Measurements from ENCODE around the gene SLC6A18.

The SLC6A18 gene, protein sequence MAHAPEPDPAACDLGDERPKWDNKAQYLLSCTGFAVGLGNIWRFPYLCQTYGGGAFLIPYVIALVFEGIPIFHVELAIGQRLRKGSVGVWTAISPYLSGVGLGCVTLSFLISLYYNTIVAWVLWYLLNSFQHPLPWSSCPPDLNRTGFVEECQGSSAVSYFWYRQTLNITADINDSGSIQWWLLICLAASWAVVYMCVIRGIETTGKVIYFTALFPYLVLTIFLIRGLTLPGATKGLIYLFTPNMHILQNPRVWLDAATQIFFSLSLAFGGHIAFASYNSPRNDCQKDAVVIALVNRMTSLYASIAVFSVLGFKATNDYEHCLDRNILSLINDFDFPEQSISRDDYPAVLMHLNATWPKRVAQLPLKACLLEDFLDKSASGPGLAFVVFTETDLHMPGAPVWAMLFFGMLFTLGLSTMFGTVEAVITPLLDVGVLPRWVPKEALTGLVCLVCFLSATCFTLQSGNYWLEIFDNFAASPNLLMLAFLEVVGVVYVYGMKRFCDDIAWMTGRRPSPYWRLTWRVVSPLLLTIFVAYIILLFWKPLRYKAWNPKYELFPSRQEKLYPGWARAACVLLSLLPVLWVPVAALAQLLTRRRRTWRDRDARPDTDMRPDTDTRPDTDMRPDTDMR

DNA sequence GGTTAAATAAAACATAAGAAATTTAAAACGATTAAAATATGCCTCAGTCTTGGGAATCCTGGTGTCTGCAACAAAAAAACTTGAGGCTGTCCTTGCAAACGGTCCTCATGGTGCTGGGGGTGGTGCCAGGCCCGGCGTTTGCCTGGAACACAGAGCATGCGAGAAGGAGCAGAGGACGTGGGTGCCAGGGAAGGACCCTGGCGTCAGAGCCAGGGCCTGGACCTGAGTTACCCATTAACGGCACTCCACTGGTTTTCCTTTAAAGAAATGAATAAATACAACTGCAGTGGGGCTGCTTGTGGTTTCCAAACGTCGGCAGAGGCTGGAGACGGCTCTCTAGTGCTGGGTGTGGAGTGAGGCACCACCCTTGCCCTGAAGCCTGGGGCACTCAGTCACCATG is at the start of gene SLC6A18:
TSS of gene SLC6A18 (plus strand) at position 301 of the 400 bp plus-strand sequence. CDS start at position 398, 97 bp downstream.
- DNase-seq (ENCODE audit: low read depth in 2 of 3, low spot score in 1 of 3): no peak

DNA sequence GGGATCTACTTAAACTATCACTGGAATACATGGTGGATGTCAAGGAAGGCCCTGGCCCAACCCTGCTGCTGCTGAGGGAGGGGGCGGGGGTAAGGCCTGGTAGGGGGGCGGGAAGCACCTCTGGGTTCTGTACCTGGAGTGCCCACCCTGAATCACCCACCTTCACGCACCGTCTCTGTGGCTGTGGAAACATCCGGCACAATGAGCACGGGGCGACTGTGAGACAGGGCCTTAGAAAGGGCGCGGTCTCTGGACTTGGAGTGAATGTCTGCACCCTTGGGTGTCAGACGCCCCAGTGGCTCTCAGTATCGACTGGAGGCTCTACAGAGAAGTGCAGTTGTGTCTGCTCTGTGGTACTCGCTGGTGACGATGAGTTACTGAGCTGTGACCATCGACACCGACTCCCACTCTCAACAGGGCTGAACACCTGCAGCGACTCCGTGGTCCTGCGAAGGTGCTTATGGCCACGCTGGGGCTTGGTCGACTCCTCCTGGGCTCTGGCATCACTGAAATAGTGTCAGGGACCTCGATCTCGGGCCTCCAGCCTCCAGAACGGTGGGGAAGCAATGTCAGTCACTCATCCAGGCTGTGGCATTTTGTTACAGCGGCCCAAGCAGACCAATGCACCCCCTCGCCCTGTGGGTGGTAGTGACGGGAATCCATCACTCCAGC is 49.2 kb upstream of the SLC6A18 start:
- DNase-seq (ENCODE audit: low read depth in 2 of 3, low spot score in 1 of 3): no peak

GRCh38 chr5:1176473-1177391 is 48.4 kb upstream of the SLC6A18 start:
- no peak for DNase-seq (ENCODE audit: low read depth in 2 of 3, low spot score in 1 of 3)

DNA sequence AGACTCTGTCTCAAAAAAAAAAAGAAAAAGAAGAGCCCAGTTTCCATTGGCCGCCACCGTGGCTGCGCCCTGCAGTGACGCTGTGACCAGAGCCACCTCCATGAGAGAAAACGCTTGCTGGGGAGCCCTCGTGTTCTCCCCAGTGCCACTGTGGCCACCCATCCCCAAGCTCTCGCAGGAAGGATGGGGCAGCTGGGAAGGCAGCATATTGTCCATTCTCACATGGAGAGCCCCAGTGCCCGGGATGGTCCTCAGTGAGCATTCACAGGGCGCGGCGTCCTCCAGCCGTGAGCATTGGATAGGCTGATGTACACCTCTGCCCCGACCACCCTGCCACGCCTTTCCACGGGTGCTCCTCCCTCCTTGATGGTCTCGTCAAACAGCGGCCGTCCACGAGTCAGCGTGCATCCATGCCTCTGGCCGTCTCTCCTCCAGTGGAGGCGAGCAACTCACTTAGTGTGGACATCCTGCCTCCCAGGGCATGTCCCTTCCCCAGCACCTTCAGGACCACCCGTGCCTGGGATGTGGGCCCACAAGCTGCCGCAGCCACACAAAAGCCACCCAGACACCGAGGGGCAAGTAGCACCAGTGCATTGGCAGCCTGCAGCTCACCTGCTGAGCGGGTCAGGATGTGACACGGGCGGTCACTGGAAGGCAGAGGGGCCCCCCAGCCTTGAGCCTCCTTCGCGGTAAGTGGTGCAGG is 47.2 kb upstream of the SLC6A18 start:
- DNase-seq (ENCODE audit: low read depth in 2 of 3, low spot score in 1 of 3): no peak

DNA sequence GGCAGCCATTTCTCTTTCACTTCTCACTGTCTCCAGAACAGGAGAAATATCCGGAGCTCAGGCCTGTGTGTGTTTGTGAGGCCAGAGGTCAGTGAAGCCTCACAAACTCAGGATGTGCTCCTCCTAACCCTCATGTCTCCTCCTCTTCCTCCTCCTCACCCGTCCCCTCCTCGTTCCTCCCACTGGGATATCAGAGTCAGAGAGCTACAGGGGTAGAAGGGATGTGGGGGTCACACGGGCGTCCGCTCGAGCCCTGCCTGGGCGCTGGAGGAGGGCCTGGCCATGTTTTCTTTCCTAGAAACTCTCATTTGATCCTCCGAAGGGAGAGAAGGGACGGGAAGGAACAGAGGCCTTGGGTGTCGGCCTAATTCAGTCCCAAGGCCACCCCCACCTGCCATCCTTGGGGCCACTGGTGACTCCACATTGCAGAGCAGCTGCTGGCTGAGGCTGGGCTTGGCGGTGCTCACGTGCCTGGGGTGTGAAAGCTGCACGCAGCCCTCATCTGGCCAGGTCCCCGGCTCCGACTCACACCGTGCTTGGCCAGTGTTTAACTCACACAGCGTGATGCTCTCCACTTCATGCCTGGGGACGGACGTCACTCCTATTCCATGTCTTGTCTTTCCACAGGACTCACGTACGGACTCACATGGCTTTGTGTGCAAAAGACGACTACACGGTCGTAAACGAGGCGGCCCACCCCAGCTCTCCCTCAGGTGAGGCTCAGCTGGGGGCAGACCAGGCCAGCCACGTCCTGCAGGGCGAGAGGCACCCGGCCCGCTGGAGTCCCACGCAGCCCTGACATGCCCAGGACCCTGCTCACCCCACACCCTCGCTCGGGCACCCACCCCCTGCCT is 46.4 kb upstream of the SLC6A18 start:
- DNase-seq (ENCODE audit: low read depth in 2 of 3, low spot score in 1 of 3): no peak

- no peak for DNase-seq (ENCODE audit: low read depth in 2 of 3, low spot score in 1 of 3)
Observed at GRCh38 chr5:1179383-1179715, 45.8 kb upstream of the SLC6A18 start.

GRCh38 chr5:1180096-1180495 is 45.1 kb upstream of the SLC6A18 start:
- DNase-seq (ENCODE audit: low read depth in 2 of 3, low spot score in 1 of 3): no peak

GRCh38 chr5:1180841-1181271 is 44.3 kb upstream of the SLC6A18 start:
- DNase-seq (ENCODE audit: low read depth in 2 of 3, low spot score in 1 of 3): no peak

GRCh38 chr5:1181451-1182359 is 43.5 kb upstream of the SLC6A18 start:
- no peak for DNase-seq (ENCODE audit: low read depth in 2 of 3, low spot score in 1 of 3)

GRCh38 chr5:1182360-1182632 is 42.9 kb upstream of the SLC6A18 start:
- DNase-seq (ENCODE audit: low read depth in 2 of 3, low spot score in 1 of 3): no peak

GRCh38 chr5:1182633-1183423 is 42.4 kb upstream of the SLC6A18 start:
- DNase-seq (ENCODE audit: low read depth in 2 of 3, low spot score in 1 of 3): no peak

DNA sequence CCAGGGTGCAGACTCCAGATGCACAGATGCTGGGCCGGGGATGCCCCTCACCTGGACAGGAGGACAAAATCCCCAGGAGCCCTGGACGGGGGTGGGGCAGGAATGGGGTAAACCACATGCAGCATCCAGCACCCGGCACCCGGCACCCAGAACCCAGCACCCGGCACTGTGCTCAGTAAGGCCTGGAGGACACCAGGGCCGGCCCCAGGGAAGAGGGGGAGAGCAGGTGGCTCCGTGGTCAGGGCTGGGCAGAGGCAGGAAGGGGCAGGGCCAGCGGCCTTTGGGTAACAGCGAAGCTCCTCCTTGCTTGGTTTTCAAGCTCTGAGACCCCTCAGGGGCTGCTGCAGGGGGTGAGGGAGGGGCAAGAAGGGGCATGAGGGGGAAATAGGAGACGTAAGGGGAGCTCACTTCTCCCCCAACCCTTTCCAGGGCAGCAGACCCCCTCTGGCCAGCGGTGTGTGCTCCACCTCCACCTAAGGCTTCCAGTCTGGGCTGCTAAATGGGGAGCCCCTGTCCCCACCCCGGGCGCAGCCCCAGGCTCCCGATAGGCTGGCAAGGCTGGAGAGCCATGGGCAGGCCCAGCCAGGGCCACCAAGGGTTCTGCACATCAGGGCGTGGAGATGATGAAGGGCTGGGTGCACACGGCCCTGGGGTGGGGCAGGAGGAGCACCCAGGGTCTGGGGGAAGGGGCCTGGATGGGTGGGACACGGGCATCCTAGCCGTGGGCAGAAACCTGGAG is 41.6 kb upstream of the SLC6A18 start:
- DNase-seq (ENCODE audit: low read depth in 2 of 3, low spot score in 1 of 3): no peak

DNA sequence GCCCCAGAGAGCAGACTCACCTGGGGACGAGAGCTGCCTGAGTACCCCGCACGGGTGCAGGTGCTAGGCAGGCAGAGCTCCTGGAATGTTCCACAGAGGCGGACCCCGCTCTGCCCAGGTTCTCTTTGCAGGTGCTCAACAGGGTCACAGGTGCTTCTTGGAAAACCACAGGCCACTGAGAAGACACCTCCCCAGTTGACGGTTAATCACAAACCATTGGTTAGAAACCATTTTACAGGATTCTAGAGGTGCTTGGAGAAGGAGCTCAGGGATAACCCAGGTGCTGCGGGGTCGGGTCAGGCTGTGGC is 41.1 kb upstream of the SLC6A18 start:
- no peak for DNase-seq (ENCODE audit: low read depth in 2 of 3, low spot score in 1 of 3)

DNA sequence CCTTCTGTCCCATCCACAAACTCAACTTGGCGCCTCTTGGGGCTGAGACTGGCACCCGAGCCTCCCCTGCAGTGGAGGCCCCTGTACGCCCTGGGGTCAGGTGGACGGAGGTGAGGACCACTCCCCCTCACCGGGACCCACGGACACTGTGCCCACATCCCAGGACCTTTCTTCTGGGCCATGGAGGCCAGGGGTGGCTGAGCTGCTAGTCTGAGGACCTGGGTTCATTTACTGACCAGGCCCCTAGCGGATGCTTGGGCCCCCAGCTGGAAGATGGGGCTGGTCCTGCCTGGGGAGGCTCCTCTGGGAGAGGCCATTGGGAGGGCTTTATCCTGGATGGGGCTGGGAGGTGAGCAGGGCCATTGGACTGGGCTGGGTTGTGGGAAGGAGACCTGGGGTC is 40.7 kb upstream of the SLC6A18 start:
- no peak for DNase-seq (ENCODE audit: low read depth in 2 of 3, low spot score in 1 of 3)

GRCh38 chr5:1185038-1185627 is 40.0 kb upstream of the SLC6A18 start:
- no peak for DNase-seq (ENCODE audit: low read depth in 2 of 3, low spot score in 1 of 3)

- DNase-seq (ENCODE audit: low read depth in 2 of 3, low spot score in 1 of 3): no peak
Observed at GRCh38 chr5:1185629-1186350, 39.4 kb upstream of the SLC6A18 start.
